NCI-H146 treated with DMSO at 0.1 percent for 48 hours (cell line): ENCODE results near the gene DCHS1.

Experiments
- DNase-seq: peaks from one replicate; lab custom pipeline; 2025; ENCODE audit not compliant: unreplicated experiment; lab: John Stamatoyannopoulos, UW

The DCHS1 gene

GRCh38 chr11:6628526-6628925, 27.1 kb downstream of the DCHS1 start:
- no peak for DNase-seq

GRCh38 chr11:6627762-6628241, 27.8 kb downstream of the DCHS1 start:
- no peak for DNase-seq

GRCh38 chr11:6626971-6627761, 28.4 kb downstream of the DCHS1 start:
- DNase-seq, result no peak

- DNase-seq, result no peak
Measured at GRCh38 chr11:6625832-6626420, 29.7 kb downstream of the DCHS1 start.

GRCh38 chr11:6625156-6625831, 30.3 kb downstream of the DCHS1 start:
- DNase-seq, result no peak

GRCh38 chr11:6623391-6624363, 31.9 kb downstream of the DCHS1 start:
- no peak for DNase-seq

- DNase-seq, result no peak
Measured at GRCh38 chr11:6622261-6623171, 33.1 kb downstream of the DCHS1 start.

GRCh38 chr11:6621711-6622211, 33.8 kb downstream of the DCHS1 start:
- no peak for DNase-seq

GRCh38 chr11:6620636-6621035, 35.0 kb downstream of the DCHS1 start:
- no peak for DNase-seq

GRCh38 chr11:6619004-6619745, 36.4 kb downstream of the DCHS1 start, which contains the start of gene TPP1:
Gene TPP1 (minus strand): TSS chr11:6619422. CDS start chr11:6619400, 22 bp downstream.
- peak; percentile 89 for DNase-seq

- no peak for DNase-seq
Measured at GRCh38 chr11:6618117-6619003, 37.2 kb downstream of the DCHS1 start.

- no peak for DNase-seq
Measured at GRCh38 chr11:6617315-6617781, 38.3 kb downstream of the DCHS1 start.

GRCh38 chr11:6616596-6617250, 38.9 kb downstream of the DCHS1 start:
- DNase-seq, result no peak

- no peak for DNase-seq
Measured at GRCh38 chr11:6615882-6616585, 39.6 kb downstream of the DCHS1 start.

GRCh38 chr11:6615046-6615445, 40.6 kb downstream of the DCHS1 start:
- no peak for DNase-seq

- DNase-seq, result no peak
Measured at GRCh38 chr11:6614446-6614845, 41.2 kb downstream of the DCHS1 start.

GRCh38 chr11:6613496-6613895, 42.1 kb downstream of the DCHS1 start:
- no peak for DNase-seq
